ENCODE results near the gene INMT.

Gene INMT

DNA sequence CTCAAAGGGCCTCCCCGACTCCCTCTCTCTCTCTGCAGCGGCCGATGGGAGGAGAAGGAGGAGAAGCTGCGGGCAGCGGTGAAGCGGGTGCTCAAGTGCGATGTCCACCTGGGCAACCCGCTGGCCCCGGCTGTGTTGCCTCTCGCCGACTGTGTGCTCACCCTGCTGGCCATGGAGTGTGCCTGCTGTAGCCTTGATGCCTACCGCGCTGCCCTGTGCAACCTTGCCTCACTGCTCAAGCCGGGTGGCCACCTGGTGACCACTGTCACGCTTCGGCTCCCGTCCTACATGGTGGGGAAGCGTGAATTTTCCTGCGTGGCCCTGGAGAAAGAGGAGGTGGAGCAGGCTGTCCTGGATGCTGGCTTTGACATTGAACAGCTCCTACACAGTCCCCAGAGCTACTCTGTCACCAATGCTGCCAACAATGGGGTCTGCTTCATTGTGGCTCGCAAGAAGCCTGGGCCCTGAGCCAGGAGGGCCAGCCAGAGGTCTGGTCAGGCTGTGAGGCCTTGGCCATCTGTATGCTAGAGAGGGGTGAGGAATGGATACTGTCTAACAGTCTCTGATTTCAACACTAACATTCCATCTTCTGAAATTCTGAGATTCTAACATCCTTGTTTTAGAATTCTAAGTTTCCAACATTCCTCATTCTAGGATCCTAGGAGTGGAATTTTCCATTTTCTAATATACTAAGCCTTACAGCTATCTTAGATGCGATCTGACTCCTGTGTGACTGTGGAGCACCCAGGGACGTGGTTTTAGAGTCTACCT lies 3.6 kb downstream of the INMT start:
- H3K4me1 ChIP-seq (ENCODE audit: control insufficient read depth, low read depth, low read length): no peaks in the 10 kb centered on the region
- H3K79me2 ChIP-seq (ENCODE audit: control insufficient read depth, insufficient read depth, low read length): no peaks in the 10 kb centered on the region
- H3K4me3 ChIP-seq (ENCODE audit: low read length): no peak overlapping the region
- H3K23ac ChIP-seq (ENCODE audit: low read length): no peak overlapping the region
- no peak overlapping the region for H3K9ac ChIP-seq (ENCODE audit: low read length)
- H3K4ac ChIP-seq (ENCODE audit: low read depth, low read length): no peak overlapping the region
- H2AK5ac ChIP-seq (ENCODE audit: low read length): no peak overlapping the region
- H2BK5ac ChIP-seq (ENCODE audit: low read length): no peak overlapping the region
- no peak for DNase-seq
- H3K27me3 ChIP-seq (ENCODE audit: insufficient read depth, low read length, poor library complexity): no peaks in the 10 kb centered on the region
- H3K56ac ChIP-seq (ENCODE audit: low read length): no peak overlapping the region
- no peak overlapping the region for H3K4me2 ChIP-seq (ENCODE audit: low read length)
- no peak overlapping the region for H3K27ac ChIP-seq (ENCODE audit: low read depth, low read length)
- H2BK120ac ChIP-seq (ENCODE audit: low read depth, low read length): no peak overlapping the region
- H2BK15ac ChIP-seq (replicated peaks; ENCODE audit: low read depth): no peak overlapping the region
- no peak overlapping the region for H3K18ac ChIP-seq (ENCODE audit: low read length)
- H3K36me3 ChIP-seq (ENCODE audit: control insufficient read depth, insufficient read depth, low read length): no peaks in the 10 kb centered on the region
- H3K79me1 ChIP-seq (ENCODE audit: low read length): no peaks in the 10 kb centered on the region
- no CpG with 5 or more reads among the region's 22 CpGs for WGBS (ENCODE audit: extremely low coverage, insufficient coverage, low lambda C conversion rate)
- no peak overlapping the region for H4K5ac ChIP-seq (ENCODE audit: low read length)
- no peak overlapping the region for H4K8ac ChIP-seq (ENCODE audit: low read depth, low read length)

DNA sequence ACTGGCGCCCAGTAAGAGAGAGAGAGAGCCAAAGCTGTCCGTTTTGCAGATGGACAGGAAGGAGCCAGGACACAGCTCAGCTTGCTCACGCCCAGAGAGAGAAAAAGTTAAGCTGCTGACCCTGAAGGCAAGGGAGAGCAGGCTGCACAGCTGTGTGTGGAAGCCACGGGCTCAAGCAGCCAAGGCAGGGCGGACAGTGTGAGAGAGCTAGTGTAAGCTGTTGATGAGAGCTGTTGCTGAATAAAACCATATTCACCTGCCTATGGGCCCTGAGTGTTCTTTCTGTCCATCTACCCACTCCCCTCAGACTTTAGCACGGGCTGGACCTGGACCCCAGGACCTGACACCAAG lies 5.4 kb downstream of the INMT start:
- H3K56ac ChIP-seq (ENCODE audit: low read length): no peak overlapping the region
- no peak overlapping the region for H3K27ac ChIP-seq (ENCODE audit: low read depth, low read length)
- H4K8ac ChIP-seq (ENCODE audit: low read depth, low read length): no peak overlapping the region
- no CpG with 5 or more reads among the region's 6 CpGs for whole genome bisulfite sequencing (ENCODE audit: extremely low coverage, insufficient coverage, low lambda C conversion rate)
- H2AK5ac ChIP-seq (ENCODE audit: low read length): no peak overlapping the region
- H3K4me2 ChIP-seq (ENCODE audit: low read length): no peak overlapping the region
- H3K79me1 ChIP-seq (ENCODE audit: low read length): no peaks in the 10 kb centered on the region
- H3K4ac ChIP-seq (ENCODE audit: low read depth, low read length): no peak overlapping the region
- H3K23ac ChIP-seq (ENCODE audit: low read length): no peak overlapping the region
- H2BK5ac ChIP-seq (ENCODE audit: low read length): no peak overlapping the region
- H3K27me3 ChIP-seq (ENCODE audit: insufficient read depth, low read length, poor library complexity): no peaks in the 10 kb centered on the region
- no peak overlapping the region for H2BK15ac ChIP-seq (replicated peaks; ENCODE audit: low read depth)
- no peak overlapping the region for H3K18ac ChIP-seq (ENCODE audit: low read length)
- no peaks in the 10 kb centered on the region for H3K79me2 ChIP-seq (ENCODE audit: control insufficient read depth, insufficient read depth, low read length)
- no peak overlapping the region for H4K5ac ChIP-seq (ENCODE audit: low read length)
- H2BK120ac ChIP-seq (ENCODE audit: low read depth, low read length): no peak overlapping the region
- no peak for DNase-seq
- peaks cover 7% of the 10 kb centered on the region for H3K4me1 ChIP-seq (ENCODE audit: control insufficient read depth, low read depth, low read length)
- no peaks in the 10 kb centered on the region for H3K36me3 ChIP-seq (ENCODE audit: control insufficient read depth, insufficient read depth, low read length)
- no peak overlapping the region for H3K9ac ChIP-seq (ENCODE audit: low read length)
- H3K4me3 ChIP-seq (ENCODE audit: low read length): no peak overlapping the region

DNA sequence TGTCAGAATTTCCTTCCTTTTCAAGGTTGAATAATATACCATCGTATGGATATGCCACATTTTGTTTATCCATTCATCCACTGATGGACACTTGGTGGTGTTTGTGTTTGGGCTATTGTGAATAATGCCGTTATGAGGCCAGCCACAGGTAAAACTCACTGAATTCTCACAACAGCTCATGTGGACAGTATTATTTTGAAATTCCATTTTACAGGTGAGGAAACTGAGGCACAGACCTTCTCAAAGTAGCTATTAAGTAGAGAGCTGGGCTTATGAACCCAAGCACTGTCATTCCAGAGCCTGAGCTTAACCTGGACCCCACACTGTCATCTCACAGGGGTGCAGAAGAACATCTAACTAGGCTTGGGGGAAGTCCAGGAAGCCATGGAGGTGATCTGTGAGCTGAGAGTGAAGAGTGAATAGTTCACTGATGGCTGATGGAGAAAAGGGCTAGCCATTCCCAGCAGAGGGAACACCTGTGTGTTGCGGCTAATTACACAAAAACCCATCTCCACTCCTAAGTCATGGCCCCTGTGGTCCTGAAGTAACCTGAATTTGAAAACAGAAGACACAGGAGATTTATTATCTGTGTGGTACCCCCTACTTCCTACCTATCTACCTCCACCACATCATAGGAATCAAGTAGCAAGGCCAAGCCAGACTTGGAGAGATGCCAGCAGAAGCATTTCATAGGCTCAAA lies 8.7 kb downstream of the INMT start:
- no peak overlapping the region for H2BK5ac ChIP-seq (ENCODE audit: low read length)
- no peak overlapping the region for H2BK120ac ChIP-seq (ENCODE audit: low read depth, low read length)
- no peak overlapping the region for H3K4ac ChIP-seq (ENCODE audit: low read depth, low read length)
- no CpG with 5 or more reads among the region's 3 CpGs for WGBS (ENCODE audit: extremely low coverage, insufficient coverage, low lambda C conversion rate)
- no peak overlapping the region for H4K8ac ChIP-seq (ENCODE audit: low read depth, low read length)
- no peak overlapping the region for H3K56ac ChIP-seq (ENCODE audit: low read length)
- peaks cover 7% of the 10 kb centered on the region for H3K4me1 ChIP-seq (ENCODE audit: control insufficient read depth, low read depth, low read length)
- H3K4me3 ChIP-seq (ENCODE audit: low read length): no peak overlapping the region
- no peaks in the 10 kb centered on the region for H3K79me2 ChIP-seq (ENCODE audit: control insufficient read depth, insufficient read depth, low read length)
- H3K9ac ChIP-seq (ENCODE audit: low read length): no peak overlapping the region
- no peak overlapping the region for H3K4me2 ChIP-seq (ENCODE audit: low read length)
- H2BK15ac ChIP-seq (replicated peaks; ENCODE audit: low read depth): no peak overlapping the region
- H3K27me3 ChIP-seq (ENCODE audit: insufficient read depth, low read length, poor library complexity): no peaks in the 10 kb centered on the region
- DNase-seq: no peak
- peak overlapping the region; percentile 2 for H3K27ac ChIP-seq (ENCODE audit: low read depth, low read length)
- no peak overlapping the region for H4K5ac ChIP-seq (ENCODE audit: low read length)
- no peak overlapping the region for H3K23ac ChIP-seq (ENCODE audit: low read length)
- no peaks in the 10 kb centered on the region for H3K79me1 ChIP-seq (ENCODE audit: low read length)
- no peaks in the 10 kb centered on the region for H3K36me3 ChIP-seq (ENCODE audit: control insufficient read depth, insufficient read depth, low read length)
- H3K18ac ChIP-seq (ENCODE audit: low read length): no peak overlapping the region
- H2AK5ac ChIP-seq (ENCODE audit: low read length): no peak overlapping the region

DNA sequence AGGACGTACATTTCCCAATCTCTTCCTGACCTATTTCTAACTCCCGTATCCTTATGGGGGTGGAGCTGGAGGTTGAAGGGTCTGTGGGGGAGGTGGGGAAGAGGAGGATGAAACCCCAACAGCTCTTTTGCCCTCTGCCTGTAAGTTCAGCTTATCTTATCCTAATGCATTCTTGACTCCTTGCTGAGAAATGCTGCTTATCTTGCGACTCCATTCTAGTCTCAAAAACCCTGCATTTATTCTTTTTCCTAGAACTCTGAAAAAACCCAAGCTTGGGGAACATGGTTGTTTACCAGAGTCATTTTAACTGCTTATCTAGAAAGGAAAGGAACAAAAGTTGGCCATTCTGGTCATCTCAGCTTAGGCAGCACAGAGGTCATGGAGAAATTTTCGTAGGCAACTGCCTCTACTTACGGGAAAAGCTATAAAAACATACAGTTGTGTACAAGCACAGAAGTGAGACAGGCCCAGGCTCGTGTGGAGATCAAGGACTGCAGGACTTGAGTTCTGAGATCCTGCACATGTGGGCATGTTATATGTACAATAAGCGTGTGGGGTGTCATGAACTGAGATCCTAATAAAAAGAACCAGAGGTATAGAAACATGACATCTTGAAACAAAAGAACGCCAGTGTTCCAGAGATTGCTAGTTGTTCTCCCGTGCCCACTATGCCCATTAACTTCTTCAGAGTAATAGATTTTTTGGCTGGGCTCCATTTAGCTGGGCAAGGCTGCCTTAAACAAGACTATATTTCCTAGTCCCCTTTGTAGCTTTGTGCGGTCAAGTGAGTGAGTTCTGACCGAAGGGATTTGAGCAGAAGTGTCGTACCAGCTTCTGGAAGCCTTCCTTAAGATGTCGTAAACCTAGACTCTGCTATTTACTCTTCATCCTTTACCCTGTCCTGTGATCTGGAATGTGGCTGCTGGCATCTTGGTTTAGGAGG lies 9.6 kb downstream of the INMT start:
- H3K27ac ChIP-seq (ENCODE audit: low read depth, low read length): no peak overlapping the region
- H3K4me2 ChIP-seq (ENCODE audit: low read length): no peak overlapping the region
- H3K4me3 ChIP-seq (ENCODE audit: low read length): no peak overlapping the region

DNA sequence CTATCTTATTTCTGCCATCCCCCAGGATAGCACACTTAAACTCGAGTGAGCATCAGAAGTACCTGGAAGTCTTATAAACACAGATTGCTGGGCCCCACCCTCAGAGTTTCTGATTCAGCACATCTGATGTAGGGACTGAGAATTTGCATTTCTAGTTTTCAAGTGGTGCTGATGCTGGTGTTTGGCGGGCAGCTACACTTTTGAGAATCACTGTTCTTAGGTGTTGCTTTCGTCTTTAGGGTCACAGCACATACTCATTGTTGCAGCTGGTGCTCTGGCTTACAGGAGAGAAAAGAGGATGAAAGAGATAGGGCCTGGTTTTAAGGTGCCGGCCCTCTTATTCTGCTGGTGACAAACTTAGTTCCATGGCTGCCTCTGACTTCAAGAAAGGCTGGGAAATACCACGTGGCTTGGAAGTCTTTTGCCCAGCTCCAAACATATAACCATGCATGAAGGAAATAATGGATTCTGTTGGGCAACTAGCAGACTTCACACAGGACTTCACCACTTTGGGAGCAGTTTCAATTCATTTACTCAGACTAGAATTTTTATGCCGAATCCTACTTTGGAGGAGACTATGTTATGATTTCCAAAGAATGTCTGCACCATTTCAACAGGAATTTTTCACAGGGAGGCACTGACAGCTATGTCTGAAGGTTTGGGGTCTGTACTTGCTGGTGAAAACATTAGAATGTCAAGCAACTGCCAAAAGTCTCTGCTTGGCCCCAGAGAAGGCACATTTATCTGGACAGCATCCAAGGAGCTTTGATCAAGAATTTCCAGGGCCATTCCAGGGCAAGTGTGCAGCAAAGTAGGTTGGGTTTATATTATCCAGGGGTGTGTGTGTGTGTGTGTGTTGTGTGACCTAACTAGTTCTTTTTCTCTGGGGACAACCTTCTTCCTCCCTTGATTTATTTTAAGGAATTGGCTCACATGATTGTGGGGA lies 12.4 kb downstream of the INMT start:
- H3K36me3 ChIP-seq (ENCODE audit: control insufficient read depth, insufficient read depth, low read length): no peaks in the 10 kb centered on the region
- no peak overlapping the region for H2BK15ac ChIP-seq (replicated peaks; ENCODE audit: low read depth)
- no peak overlapping the region for H3K4me3 ChIP-seq (ENCODE audit: low read length)
- H3K4me2 ChIP-seq (ENCODE audit: low read length): no peak overlapping the region
- H3K27me3 ChIP-seq (ENCODE audit: insufficient read depth, low read length, poor library complexity): no peaks in the 10 kb centered on the region
- H3K79me1 ChIP-seq (ENCODE audit: low read length): no peaks in the 10 kb centered on the region
- H2AK5ac ChIP-seq (ENCODE audit: low read length): no peak overlapping the region
- DNase-seq: no peak
- peaks cover 7% of the 10 kb centered on the region for H3K4me1 ChIP-seq (ENCODE audit: control insufficient read depth, low read depth, low read length)
- H2BK5ac ChIP-seq (ENCODE audit: low read length): no peak overlapping the region
- no peak overlapping the region for H3K23ac ChIP-seq (ENCODE audit: low read length)
- no peak overlapping the region for H3K56ac ChIP-seq (ENCODE audit: low read length)
- no peaks in the 10 kb centered on the region for H3K79me2 ChIP-seq (ENCODE audit: control insufficient read depth, insufficient read depth, low read length)
- no peak overlapping the region for H4K5ac ChIP-seq (ENCODE audit: low read length)
- H3K4ac ChIP-seq (ENCODE audit: low read depth, low read length): no peak overlapping the region
- H4K8ac ChIP-seq (ENCODE audit: low read depth, low read length): no peak overlapping the region
- H3K18ac ChIP-seq (ENCODE audit: low read length): no peak overlapping the region
- WGBS (ENCODE audit: extremely low coverage, insufficient coverage, low lambda C conversion rate): no CpG with 5 or more reads among the region's 6 CpGs
- H2BK120ac ChIP-seq (ENCODE audit: low read depth, low read length): no peak overlapping the region
- no peak overlapping the region for H3K9ac ChIP-seq (ENCODE audit: low read length)
- no peak overlapping the region for H3K27ac ChIP-seq (ENCODE audit: low read depth, low read length)

More for the DNA sequence above, 9.6 kb downstream of the INMT start:
- no peak overlapping the region for H2BK5ac ChIP-seq (ENCODE audit: low read length)
- peak overlapping the region; percentile 22 for H2AK5ac ChIP-seq (ENCODE audit: low read length)
- H2BK15ac ChIP-seq (replicated peaks; ENCODE audit: low read depth): no peak overlapping the region
- H3K27me3 ChIP-seq (ENCODE audit: insufficient read depth, low read length, poor library complexity): no peaks in the 10 kb centered on the region
- peak overlapping the region; percentile 19 for H3K18ac ChIP-seq (ENCODE audit: low read length)
- peak; percentile 73 for DNase-seq
- no peak overlapping the region for H3K23ac ChIP-seq (ENCODE audit: low read length)
- H3K56ac ChIP-seq (ENCODE audit: low read length): peak overlapping the region; percentile 12
- H3K4me1 ChIP-seq (ENCODE audit: control insufficient read depth, low read depth, low read length): peaks cover 7% of the 10 kb centered on the region
- H3K36me3 ChIP-seq (ENCODE audit: control insufficient read depth, insufficient read depth, low read length): no peaks in the 10 kb centered on the region
- no peaks in the 10 kb centered on the region for H3K79me2 ChIP-seq (ENCODE audit: control insufficient read depth, insufficient read depth, low read length)
- H4K8ac ChIP-seq (ENCODE audit: low read depth, low read length): no peak overlapping the region
- no peak overlapping the region for H3K4ac ChIP-seq (ENCODE audit: low read depth, low read length)
- no CpG with 5 or more reads among the region's 13 CpGs for WGBS (ENCODE audit: extremely low coverage, insufficient coverage, low lambda C conversion rate)
- H3K79me1 ChIP-seq (ENCODE audit: low read length): no peaks in the 10 kb centered on the region
- H2BK120ac ChIP-seq (ENCODE audit: low read depth, low read length): no peak overlapping the region
- no peak overlapping the region for H4K5ac ChIP-seq (ENCODE audit: low read length)
- no peak overlapping the region for H3K9ac ChIP-seq (ENCODE audit: low read length)
